A673 (cell line): Measurements from ENCODE around the gene DPF3.

Source experiments
- EZH2 ChIP-seq: fragments of 200-600 bp; sonication (generic); IDR thresholded peaks from 2 replicates; pipeline ENCODE4 v1.6.1; 2017; ENCODE audit warnings: borderline replicate concordance, low read depth, mild to moderate bottlenecking, mixed read lengths, antibody characterized with exemption, low read length; ENCODE audit not compliant: poor library complexity, severe bottlenecking
- TF ChIP-seq, protein P1 (sequence below): fragments of 300-800, 200-600 bp; sonication (generic); conservative IDR thresholded peaks from 2 replicates; pipeline ENCODE4 v1.5.1; 2017; ENCODE audit warnings: low read depth, mild to moderate bottlenecking, antibody characterized with exemption, low read length, moderate library complexity, mixed read lengths

DNA sequence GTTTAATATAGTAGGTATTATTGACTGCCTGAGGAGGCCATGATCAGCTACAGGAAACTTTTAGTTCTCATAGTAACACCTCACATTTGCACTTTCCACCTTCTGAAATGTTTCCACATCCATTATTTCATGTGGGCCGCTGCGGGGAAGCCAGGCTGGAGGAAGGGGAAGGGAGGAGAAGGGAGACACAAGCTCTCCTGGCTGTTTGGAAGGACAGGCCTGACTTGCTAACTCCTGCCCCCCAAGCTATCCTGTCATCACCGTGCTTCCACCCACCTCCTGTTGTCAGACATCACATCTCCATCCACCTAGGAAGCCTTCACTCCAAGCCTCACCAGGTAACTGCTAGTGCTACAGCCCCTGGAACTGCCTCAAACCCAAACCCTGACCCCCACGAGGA is 9.5 kb downstream of the DPF3 start:
- no peak for TF ChIP-seq EZH2
- TF ChIP-seq, protein P1, sequence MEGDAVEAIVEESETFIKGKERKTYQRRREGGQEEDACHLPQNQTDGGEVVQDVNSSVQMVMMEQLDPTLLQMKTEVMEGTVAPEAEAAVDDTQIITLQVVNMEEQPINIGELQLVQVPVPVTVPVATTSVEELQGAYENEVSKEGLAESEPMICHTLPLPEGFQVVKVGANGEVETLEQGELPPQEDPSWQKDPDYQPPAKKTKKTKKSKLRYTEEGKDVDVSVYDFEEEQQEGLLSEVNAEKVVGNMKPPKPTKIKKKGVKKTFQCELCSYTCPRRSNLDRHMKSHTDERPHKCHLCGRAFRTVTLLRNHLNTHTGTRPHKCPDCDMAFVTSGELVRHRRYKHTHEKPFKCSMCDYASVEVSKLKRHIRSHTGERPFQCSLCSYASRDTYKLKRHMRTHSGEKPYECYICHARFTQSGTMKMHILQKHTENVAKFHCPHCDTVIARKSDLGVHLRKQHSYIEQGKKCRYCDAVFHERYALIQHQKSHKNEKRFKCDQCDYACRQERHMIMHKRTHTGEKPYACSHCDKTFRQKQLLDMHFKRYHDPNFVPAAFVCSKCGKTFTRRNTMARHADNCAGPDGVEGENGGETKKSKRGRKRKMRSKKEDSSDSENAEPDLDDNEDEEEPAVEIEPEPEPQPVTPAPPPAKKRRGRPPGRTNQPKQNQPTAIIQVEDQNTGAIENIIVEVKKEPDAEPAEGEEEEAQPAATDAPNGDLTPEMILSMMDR: no peak
